GM21717 (cell line): ENCODE results near the gene ITPR2.
"Not testable (repeated sequence)": the region's sequence is repeated elsewhere in the genome, so short reads cannot be mapped to it uniquely, and the experiment has no call there.

Experiments
- ATAC-seq: cut with Tn5 transposase; IDR thresholded peaks from one replicate; pipeline ENCODE4 v1.9.1; 2021; ENCODE audit warnings: mild to moderate bottlenecking, moderate library complexity; ENCODE audit not compliant: unreplicated experiment

The ITPR2 gene

GRCh38 chr12:26832822-26833742, at the start of gene ITPR2:
ITPR2 (minus strand) TSS chr12:26833194; CDS start chr12:26832781, 413 bp downstream.
- ATAC-seq = peak; percentile 72

GRCh38 chr12:26880625-26881024, 47.6 kb upstream of the ITPR2 start:
- no peak for ATAC-seq

- ATAC-seq = no peak
These were observed 45.7 kb upstream of the ITPR2 start for GRCh38 chr12:26878661-26879119.

GRCh38 chr12:26874501-26875296, 41.7 kb upstream of the ITPR2 start:
- ATAC-seq = no peak

- no peak for ATAC-seq
These were observed 39.6 kb upstream of the ITPR2 start for GRCh38 chr12:26872625-26873024.

- no peak for ATAC-seq
These were observed 39.0 kb upstream of the ITPR2 start for GRCh38 chr12:26871985-26872384.

- no peak for ATAC-seq
These were observed 37.8 kb upstream of the ITPR2 start for GRCh38 chr12:26870491-26871419.

- ATAC-seq = no peak
These were observed 37.0 kb upstream of the ITPR2 start for GRCh38 chr12:26869908-26870459.

GRCh38 chr12:26869104-26869494, 36.1 kb upstream of the ITPR2 start:
- ATAC-seq = no peak

GRCh38 chr12:26868447-26869103, 35.6 kb upstream of the ITPR2 start:
- ATAC-seq = no peak

GRCh38 chr12:26867080-26867479, 34.1 kb upstream of the ITPR2 start:
- ATAC-seq = peak; percentile 67

GRCh38 chr12:26863515-26863914, 30.5 kb upstream of the ITPR2 start:
- no peak for ATAC-seq

- not testable (repeated sequence) for ATAC-seq
These were observed 29.8 kb upstream of the ITPR2 start for GRCh38 chr12:26862787-26863186.

- no peak for ATAC-seq
These were observed 28.7 kb upstream of the ITPR2 start for GRCh38 chr12:26861690-26862089.

- ATAC-seq = no peak
These were observed 24.6 kb upstream of the ITPR2 start for GRCh38 chr12:26857465-26858176.

- ATAC-seq = no peak
These were observed 22.3 kb upstream of the ITPR2 start for GRCh38 chr12:26855337-26855736.

GRCh38 chr12:26854031-26854390, 21.0 kb upstream of the ITPR2 start:
- no peak for ATAC-seq

- ATAC-seq = no peak
These were observed 20.5 kb upstream of the ITPR2 start for GRCh38 chr12:26853303-26854030.
